Left cardiac atrium (tissue), 4 donors: ENCODE results near the gene KCNK15. TPM values are rescaled to one million over a fixed set of nuclear protein-coding genes. Genes with fewer than 3 reads are reported as not detected.
"Not testable (repeated sequence)": the region's sequence is repeated elsewhere in the genome, so short reads cannot be mapped to it uniquely, and the experiment has no call there.

ENCODE experiments used
- ATAC-seq, 2 donors: fragments of 200-7000 bp; cut with Tn5 transposase; one replicate each; pipeline ENCODE4 v1.9.1; 2020; ENCODE audit warnings: mild to moderate bottlenecking in 2 of 2, moderate library complexity in 2 of 2
- DNase-seq: peaks from one replicate; pipeline ENCODE4 v3.0.0-alpha.2; 2020
- intact Hi-C, 2 donors: fragments of 100-400 bp; cut with DNase I; formaldehyde crosslinking; loops; one replicate each; pipeline versions ENCODE4 v1.14.1 to v1.15.1; 2022 to 2023
- long read RNA-seq: library from polyadenylated mRNA; unstranded; transcript quantifications from one replicate; pipeline ENCODE4 v2.0.0, GENCODE V29; 2021
- total RNA-seq, 2 donors: library from RNA; stranded (reverse); fragmentation: NEBNext Ultra II Directional; extraction: Animal tissue kit (Norgen Biotek cat#: 25700); gene quantifications; one replicate each; pipeline ENCODE4 v1.2.1, GENCODE V29; 2021
- donor health status: DM: no; HTN: yes; CAD: no.
- donor health status: DM: no; HTN: yes; CAD: no; lungs with severe emphysema.
- donor health status: DM: yes; HTN: yes; CAD: no.
- donor health status: Dilated cardiomyopathy.

Gene KCNK15
- total RNA-seq: 1 to 10 TPM; 2.2 to 2.6 TPM
- long read RNA-seq, partial matches to known transcripts: 0 of 1 reads
- long read RNA-seq, other reads (novel, unspliced or antisense): 1 of 1 reads

GRCh38 chr20:44745598-44746366 lies at the start of gene KCNK15:
Gene KCNK15, plus strand, starts transcription at chr20:44745865. Its CDS starts 46 bp downstream, at chr20:44745911.
- intact Hi-C loops: loop anchor here (2.0 kb wide), 1 partner anchor 121 kb away; no protein-coding TSS in a partner anchor
- peak; percentile 76 for DNase-seq
- peak; percentile 57 to 80 for ATAC-seq

- ATAC-seq (no peak), DNase-seq (no peak)
- intact Hi-C loops: no loop called here
Measured at GRCh38 chr20:44696315-44696714, 49.4 kb upstream of the KCNK15 start.

GRCh38 chr20:44697041-44697440 lies 48.6 kb upstream of the KCNK15 start:
- not testable (repeated sequence) for ATAC-seq, DNase-seq

GRCh38 chr20:44698351-44698750 lies 47.3 kb upstream of the KCNK15 start:
- no peak for DNase-seq

More at GRCh38 chr20:44697041-44697440, 48.6 kb upstream of the KCNK15 start:
- intact Hi-C loops: not testable (repeated sequence)

GRCh38 chr20:44700306-44700705 lies 45.4 kb upstream of the KCNK15 start:
- no peak for ATAC-seq
- intact Hi-C loops: no loop called here
- DNase-seq: no peak

More at GRCh38 chr20:44698351-44698750, 47.3 kb upstream of the KCNK15 start:
- intact Hi-C loops: no loop called here
- ATAC-seq: no peak

- DNase-seq (no peak), ATAC-seq (no peak)
- intact Hi-C loops: no loop called here
Measured at GRCh38 chr20:44701118-44701857, 44.4 kb upstream of the KCNK15 start.

- DNase-seq (no peak), ATAC-seq (no peak)
- intact Hi-C loops: no loop called here
Measured at GRCh38 chr20:44701858-44702256, 43.8 kb upstream of the KCNK15 start.

GRCh38 chr20:44702776-44703175 lies 42.9 kb upstream of the KCNK15 start:
- DNase-seq: peak; percentile 89
- ATAC-seq: peak; percentile 92
- intact Hi-C loops: no loop called here

- DNase-seq: no peak
- ATAC-seq: peak; percentile 17 to 42
- intact Hi-C loops: no loop called here
Measured at GRCh38 chr20:44703183-44703925, 42.3 kb upstream of the KCNK15 start.

- intact Hi-C loops: no loop called here
- DNase-seq (no peak), ATAC-seq (no peak)
Measured at GRCh38 chr20:44703956-44704488, 41.6 kb upstream of the KCNK15 start.

GRCh38 chr20:44704551-44704971 lies 41.1 kb upstream of the KCNK15 start:
- intact Hi-C loops: no loop called here
- ATAC-seq: no peak
- no peak for DNase-seq

- no peak for DNase-seq
- ATAC-seq: no peak
- intact Hi-C loops: no loop called here
Measured at GRCh38 chr20:44705364-44706094, 40.1 kb upstream of the KCNK15 start.

GRCh38 chr20:44706301-44707017 lies 39.2 kb upstream of the KCNK15 start:
- ATAC-seq (peak; percentile 16 to 76), DNase-seq (no peak)
- intact Hi-C loops: no loop called here

- intact Hi-C loops: no loop called here
- ATAC-seq (no peak), DNase-seq (no peak)
Measured at GRCh38 chr20:44707018-44707579, 38.6 kb upstream of the KCNK15 start.

- no peak for DNase-seq
- intact Hi-C loops: no loop called here
Measured at GRCh38 chr20:44709380-44709779, 36.3 kb upstream of the KCNK15 start.

GRCh38 chr20:44709797-44710196 lies 35.9 kb upstream of the KCNK15 start:
- intact Hi-C loops: no loop called here
- no peak for DNase-seq
- no peak for ATAC-seq

More at GRCh38 chr20:44709380-44709779, 36.3 kb upstream of the KCNK15 start:
- ATAC-seq: no peak

GRCh38 chr20:44711237-44711636 lies 34.4 kb upstream of the KCNK15 start:
- DNase-seq: peak; percentile 77
- peak; percentile 82 for ATAC-seq

More at GRCh38 chr20:44711237-44711636, 34.4 kb upstream of the KCNK15 start:
- intact Hi-C loops: no loop called here
